ENCODE data around the gene ZSWIM3.

DNA sequence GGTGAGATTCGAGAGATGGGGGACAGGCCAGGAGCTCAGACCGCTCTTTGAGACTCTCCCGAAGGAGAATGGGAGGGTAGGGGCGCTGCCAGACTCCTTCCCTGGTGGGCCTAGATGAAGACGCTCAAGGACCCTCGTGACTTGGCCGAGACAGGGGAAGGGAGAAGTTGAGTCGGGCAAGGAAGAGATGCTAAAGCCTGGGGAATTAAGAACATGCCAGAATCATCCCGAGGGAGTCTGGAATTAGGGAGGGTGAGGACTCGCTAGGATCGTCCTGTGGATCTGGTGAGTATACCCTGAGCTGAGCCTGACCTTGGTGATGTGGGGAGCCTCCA, 44.4 kb upstream of the ZSWIM3 start:
- no peak for TF ChIP-seq POLR2A (IDR thresholded peaks at IDR 0.05; ENCODE audit: low read depth, low read length)
- no peak for TF ChIP-seq POLR2AphosphoS5 (IDR thresholded peaks at IDR 0.05; ENCODE audit: low read depth, low read length)
